Measurements from ENCODE around the gene PCNT. TPM values are rescaled to one million over a fixed set of nuclear protein-coding genes. Genes with fewer than 3 reads are reported as not detected.

PCNT gene
- total and polyA plus RNA-seq, 2 of the 8 experiments (the other 6 are each of a cell fraction or from before 2014, with no cell fraction given): 9.9 to 45.1 TPM

DNA sequence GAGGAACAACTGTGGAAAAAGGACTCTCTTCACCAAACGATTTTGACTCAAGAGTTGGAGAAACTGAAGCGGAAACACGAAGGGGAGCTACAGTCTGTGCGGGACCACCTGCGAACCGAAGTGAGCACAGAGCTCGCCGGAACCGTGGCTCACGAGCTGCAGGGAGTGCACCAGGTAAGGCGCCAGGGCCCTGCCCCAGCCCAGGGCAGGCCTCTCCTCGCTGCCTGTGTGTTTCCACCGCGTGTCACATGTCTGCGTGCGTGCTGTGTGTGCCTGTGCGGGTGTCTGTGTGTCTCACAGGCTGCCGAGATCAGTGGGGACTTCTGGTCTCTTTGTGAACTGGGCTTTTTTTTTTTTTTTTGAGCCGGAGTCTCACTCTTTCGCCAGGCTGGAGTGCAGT, 43.0 kb downstream of the PCNT start (continued):
- TF ChIP-seq EP300 (IDR thresholded peaks at IDR 0.05; ENCODE audit: borderline replicate concordance in 1 of 2, low read depth in 2 of 2, low read length in 2 of 2) (no peak), SP2 (IDR thresholded peaks at IDR 0.05; ENCODE audit: low read length) (no peak)
